ENCODE data around the gene EGLN1. TPM values are rescaled to one million over a fixed set of nuclear protein-coding genes. Genes with fewer than 3 reads are reported as not detected.
"Not testable (repeated sequence)": the region's sequence is repeated elsewhere in the genome, so short reads cannot be mapped to it uniquely, and the experiment has no call there.

EGLN1 gene
- polyA plus RNA-seq (2013, experiment 1 of 2; ENCODE audit: insufficient read length): 49.5 TPM
- 43.8 TPM for polyA plus RNA-seq (2013, experiment 2 of 2; ENCODE audit: insufficient read length)

DNA sequence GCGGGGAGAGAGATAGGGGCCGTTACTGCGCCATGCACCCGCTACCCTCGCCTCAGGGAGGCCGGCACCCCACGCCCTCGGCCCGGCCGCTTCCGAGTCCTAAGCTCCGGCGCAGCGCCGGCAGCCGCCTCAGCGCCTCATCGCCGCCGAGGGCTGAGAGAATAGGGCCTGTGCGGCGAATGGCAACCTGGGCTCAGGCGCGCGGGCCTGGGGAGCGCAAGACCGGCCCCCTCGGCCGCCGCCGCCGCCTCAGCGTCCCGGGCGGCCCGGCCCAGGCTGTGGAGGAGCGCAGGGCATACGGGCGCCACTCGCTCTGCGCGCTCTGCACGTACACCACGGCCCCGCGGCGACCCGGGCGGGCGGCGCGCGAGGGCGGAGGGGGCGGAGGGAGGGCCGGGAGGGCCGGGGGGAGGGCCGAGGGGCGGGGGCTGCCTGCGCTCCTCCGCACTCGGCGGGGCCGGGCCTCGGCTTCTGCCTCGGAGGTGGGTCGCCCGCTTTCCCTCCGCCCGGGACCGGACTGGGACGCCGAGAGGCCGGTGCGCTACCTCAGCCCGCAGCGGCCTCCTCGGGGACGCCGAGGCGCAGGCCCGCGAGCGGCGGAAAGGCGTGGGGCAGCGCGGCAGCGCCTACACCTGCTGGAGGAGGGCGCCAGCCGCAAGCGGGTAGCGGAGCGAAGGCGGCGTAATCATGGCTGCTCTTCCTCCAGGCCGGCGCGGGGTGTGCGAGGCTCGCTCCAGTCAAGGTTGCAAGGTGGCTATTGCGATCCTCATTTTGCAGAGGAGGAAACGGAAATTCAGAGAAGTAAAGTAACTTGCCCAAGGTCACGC, at the start of gene EGLN1:
TSS of gene EGLN1 (minus strand) at position 317 of the 827 bp plus-strand sequence. CDS start 399 bp downstream, outside the sequence.
- DNase-seq: peak; percentile 85

DNA sequence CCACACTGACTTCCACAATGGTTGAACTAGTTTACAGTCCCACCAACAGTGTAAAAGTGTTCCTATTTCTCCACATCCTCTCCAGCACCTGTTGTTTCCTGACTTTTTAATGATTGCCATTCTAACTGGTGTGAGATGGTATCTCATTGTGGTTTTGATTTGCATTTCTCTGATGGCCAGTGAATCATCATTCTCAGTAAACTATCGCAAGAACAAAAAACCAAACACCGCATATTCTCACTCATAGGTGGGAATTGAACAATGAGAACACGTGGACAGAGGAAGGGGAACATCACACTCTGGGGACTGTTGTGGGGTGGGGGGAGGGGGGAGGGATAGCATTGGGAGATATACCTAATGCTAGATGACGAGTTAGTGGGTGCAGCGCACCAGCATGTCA, 49.4 kb upstream of the EGLN1 start:
- not testable (repeated sequence) for DNase-seq

DNA sequence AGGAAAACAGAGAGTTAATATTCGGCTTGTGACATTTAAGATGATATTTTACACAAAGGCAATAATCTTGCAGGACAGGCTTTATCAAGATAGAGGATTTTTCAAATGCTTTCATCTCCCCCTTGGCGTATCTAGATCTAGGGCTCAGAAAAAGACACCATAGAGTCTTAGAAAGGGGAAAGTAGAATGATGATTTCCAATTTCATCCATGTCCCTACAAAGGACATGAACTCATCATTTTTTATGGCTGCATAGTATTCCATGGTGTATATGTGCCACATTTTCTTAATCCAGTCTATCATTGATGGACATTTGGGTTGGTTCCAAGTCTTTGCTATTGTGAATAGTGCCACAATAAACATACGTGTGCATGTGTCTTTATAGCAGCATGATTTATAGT, 48.9 kb upstream of the EGLN1 start:
- DNase-seq: not testable (repeated sequence)

DNA sequence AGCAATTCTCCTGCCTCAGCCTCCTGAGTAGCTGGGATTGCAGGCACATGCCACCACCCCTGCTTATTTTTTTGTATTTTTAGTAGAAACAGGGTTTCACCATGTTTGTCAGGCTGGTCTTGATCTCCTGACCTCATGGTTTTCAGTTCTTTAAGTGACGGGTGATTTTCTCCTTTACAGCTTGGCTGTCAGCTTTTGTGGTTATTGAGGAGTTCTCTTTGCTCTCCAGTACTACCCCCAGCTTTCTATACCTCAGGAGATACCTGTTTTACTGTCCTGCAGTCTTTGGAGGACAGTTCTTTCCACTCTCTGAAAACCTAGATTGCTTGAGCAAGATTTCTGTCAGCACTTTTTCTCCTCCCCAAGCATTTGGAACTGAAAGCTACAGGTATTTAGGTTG, 45.9 kb upstream of the EGLN1 start:
- DNase-seq: no peak

DNA sequence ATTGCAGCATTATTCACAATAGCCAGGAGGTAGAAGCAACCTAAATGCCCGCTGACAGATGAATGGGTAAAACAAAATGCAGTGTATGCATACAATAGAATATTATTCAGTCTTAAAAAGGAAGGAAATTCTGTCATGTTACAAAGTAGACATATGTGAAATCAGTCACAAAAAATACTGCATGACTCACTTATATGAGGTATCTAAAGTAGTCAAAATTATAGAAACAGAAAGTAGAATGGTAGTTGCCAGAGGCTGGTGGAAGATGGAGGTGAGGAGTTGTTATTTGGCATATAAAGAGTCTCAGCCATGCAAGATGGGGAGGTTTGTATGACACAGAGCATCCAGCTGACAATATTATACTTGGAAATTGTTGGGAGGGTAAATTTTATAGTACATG, 43.0 kb upstream of the EGLN1 start:
- DNase-seq: no peak

DNA sequence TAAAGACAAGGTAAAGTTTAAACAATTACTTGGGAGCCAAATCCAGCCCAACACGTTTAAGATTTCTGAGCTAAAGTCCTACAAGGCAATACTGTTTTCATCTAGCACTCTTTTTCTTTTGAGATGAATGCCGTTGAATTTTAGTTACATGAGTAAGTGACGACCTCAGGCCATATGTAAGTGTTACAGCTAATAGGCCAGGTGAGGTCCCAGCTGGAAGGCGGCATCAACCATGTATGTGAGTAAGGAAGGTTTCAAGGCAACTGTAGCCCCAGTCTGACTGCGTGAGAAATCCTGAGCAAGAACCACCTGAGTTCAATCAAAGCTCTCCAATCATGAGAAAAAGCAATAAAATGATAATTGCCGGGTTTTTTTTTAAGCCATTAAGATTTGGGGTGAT, 41.5 kb upstream of the EGLN1 start:
- DNase-seq: no peak

DNA sequence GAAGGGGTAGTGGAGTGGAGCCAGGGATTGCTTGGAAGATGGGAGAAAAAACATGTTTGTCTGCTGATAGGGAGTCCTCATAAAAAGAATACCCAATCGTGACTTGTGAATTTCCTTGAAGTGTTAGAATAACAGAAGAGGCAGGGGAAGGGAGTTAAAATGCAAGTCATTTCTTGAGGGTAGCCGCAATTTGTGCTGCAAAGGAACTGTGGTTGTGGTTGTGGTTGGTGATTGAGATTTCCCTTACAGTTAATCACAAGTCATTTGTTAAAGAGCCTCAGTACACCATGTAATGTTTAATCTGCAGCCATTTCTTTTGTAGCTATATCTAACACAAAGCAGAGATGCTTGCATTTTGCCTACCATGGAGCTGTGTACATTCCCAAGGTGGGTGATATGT, 38.5 kb upstream of the EGLN1 start:
- no peak for DNase-seq

DNA sequence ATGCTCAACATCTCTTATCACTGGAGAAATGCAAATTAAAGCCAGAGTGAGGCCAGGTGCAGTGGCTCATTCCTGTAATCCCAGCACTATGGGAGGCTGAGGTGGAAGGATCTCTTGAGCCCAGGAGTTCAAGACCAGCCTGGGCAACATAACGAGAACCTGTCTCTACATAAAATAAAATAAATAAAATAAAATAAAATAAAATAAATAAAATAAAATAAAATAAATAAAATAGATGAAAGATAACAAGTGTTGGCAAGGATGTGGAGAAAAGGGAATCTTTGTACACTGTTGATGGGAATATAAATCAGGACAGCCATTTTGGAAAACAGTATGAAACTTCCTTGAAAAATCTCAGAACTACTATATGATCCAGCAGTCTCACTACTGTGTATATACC, 37.4 kb upstream of the EGLN1 start:
- DNase-seq: not testable (repeated sequence)

DNA sequence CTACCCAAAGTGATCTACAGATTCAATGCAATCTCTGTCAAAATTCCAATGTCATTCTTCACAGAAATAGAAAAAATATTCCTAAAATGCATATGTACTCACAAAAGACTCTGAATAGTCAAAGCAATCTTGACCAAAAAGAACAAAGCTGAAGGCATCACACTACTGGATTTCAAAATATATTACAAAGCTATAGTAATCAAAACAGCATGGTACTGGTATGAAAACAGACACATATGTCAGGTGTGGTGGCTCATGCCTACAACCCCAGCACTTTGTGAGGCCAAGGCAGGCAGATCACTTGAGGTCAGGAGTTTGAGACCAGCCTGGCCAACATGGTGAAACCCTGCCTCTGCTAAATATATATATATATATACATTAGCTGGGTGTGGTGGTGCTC, 35.9 kb upstream of the EGLN1 start:
- not testable (repeated sequence) for DNase-seq

DNA sequence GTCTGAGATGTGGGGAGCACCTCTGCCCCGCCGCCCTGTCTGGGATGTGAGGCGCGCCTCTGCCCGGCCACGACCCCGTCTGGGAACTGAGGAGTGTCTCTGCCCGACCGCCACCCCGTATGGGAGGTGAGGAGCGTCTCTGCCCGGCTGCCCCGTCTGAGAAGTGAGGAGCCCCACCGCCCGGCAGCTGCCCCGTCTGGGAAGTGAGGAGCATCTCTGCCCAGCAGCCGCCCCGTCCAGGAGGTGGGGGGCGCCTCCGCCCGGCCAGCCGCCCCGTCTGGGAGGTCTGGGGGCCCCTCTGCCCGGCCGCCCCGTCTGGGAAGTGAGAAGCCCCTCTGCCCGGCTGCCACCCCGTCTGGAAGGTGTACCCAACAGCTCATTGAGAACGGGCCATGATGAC, 32.0 kb upstream of the EGLN1 start:
- DNase-seq: not testable (repeated sequence)

DNA sequence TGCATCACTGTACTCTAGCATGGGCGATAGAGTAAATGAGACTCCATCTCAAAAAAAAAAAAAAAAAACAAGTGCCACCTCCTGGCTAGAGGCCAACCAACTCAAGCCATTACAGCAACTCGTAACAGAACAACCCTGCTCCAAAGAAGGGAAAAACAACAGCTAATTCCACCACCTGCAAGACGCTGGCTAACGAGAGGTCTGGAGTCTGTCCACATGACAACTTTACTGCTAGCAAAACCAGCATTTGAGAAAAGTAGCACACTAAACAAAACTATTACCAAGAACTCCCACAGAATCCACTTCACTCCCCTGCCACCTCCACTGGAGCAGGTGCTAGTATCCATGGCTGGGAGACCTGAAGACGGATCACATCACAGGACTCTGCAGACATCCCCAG, 24.1 kb upstream of the EGLN1 start:
- DNase-seq: no peak

DNA sequence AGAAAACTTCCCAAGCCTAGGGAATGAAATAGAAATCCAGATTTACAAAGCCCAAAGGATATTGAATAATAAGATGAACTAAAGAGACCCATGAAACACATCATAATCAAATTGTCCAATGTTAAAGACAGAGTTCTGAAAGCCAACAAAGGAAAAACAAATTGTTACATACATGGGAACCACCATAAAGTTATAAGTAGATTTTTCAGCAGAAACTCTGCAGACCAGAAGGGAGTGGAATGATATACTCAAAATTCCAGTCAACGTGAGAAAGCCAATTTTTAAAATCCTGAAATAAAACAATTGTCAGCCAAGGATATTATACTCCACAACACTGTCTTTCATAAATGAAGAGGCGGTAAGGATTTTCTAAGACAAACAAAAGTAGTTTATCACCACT, 22.0 kb upstream of the EGLN1 start:
- DNase-seq: no peak

DNA sequence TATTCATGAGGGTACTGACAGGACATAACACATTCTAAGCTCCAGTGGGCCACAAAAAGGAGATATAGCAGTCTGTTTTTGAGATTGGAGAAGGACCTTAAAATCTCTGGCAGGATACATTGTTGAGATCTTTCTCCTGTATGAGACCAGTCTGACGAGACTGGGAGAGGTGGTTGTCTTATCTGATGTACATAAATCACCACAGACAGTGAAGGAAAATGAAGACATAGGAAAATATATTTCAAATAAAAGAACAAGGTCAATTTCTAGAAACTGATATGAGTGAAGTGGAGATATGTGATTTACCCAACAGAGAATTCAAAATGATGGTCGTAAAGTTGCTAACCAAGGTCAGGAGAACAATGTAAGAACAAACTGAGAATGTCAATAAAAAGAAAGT, 21.3 kb upstream of the EGLN1 start:
- DNase-seq: no peak

DNA sequence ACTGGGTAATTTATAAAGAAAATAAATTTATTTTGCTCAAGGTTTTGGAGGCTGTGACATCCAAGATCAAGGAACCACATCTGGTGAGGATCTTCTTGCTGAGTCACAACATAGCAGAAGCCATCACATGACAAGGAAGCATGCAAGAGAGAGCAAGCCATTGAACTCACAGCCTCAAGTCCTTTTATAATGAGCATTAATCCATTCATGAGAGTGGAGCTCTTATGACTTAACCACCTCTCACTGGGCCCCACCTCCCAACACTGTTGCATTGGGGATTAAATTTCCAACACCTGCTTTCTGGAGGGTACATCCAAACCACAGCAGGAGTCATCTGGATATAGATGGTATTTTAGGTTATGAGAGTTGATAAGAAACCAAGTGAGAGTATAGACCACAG, 20.6 kb upstream of the EGLN1 start:
- peak; percentile 16 for DNase-seq

DNA sequence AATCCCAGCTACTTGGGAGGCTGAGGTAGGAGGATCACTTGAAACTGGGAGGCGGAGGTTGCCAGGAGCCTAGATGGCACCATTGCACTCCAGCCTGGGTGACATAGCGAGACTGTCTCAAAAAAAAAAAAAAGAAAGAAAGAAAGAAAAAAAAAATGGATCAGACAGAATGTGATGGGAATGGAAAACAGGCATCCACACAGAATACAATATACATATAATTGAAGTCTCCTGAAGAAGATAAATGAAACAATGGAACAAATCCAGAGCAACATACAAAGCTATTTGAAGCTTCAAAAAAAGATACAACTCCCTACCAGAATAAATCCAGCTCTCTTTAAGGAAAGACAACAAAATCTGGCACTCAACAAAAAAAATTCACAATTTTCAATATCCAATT, 10.9 kb upstream of the EGLN1 start:
- DNase-seq: no peak

DNA sequence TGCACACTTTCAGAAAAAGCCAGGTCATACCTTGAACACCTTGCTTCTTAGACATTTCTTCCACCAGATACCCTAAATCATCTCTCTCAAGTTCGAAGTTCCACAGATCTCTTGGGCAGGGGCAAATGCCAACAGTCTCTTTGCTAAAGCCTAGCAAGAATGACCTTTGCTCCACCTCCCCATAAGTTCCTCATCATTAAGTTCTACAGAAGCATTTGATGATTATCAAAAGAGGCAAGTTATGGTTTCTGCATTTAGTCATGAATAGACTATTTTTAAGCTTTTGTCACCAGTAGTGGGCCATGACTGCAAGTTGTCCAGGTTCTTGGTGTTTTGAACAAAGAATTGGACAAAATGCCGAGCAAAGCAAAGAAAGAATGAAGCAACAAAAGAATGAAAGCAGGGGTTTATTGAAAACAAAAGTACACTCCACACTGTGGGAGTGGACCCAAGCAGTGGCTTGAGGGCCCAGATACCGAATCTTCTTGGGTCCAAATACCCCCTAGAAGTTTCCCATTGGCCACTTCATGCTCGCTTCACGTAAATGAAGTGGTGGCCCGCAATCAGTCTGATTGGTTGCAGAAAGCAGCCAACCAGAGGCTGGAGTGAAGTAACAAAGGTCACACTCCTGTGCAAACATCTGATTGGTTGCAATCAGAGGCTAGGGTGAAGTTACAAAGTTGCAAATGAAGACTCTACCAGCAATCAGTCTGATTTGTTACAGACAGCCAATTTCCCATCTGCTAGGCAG, 9.8 kb upstream of the EGLN1 start:
- DNase-seq: no peak

DNA sequence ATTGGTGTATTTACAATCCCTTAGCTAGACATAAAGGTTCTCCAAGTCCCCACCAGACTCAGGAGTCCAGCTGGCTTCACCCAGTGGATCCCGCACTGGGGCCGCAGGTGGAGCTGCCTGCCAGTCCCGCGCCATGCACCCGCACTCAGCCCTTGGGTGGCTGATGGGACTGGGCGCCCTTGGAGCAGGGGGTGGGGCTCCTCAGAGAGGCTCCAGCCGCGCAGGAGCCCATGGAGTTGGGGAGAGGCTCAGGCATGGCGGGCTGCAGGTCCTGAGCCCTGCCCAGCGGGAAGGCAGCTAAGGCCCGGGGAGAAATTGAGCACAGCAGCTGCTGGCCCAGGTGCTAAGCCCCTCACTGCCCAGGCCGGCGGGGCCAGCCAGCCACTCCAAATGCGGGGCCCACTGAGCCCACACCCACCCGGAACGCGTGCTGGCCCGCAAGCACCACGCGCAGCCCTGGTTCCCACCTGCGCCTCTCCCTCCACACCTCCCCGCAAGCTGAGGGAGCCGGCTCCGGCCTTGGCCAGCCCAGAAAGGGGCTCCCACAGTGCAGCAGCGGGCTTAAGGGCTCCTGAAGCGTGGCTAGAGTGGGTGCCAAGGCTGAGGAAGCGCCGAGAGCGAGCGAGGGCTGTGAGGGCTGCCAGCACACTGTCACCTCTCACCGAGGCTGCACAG, 8.7 kb upstream of the EGLN1 start:
- not testable (repeated sequence) for DNase-seq

DNA sequence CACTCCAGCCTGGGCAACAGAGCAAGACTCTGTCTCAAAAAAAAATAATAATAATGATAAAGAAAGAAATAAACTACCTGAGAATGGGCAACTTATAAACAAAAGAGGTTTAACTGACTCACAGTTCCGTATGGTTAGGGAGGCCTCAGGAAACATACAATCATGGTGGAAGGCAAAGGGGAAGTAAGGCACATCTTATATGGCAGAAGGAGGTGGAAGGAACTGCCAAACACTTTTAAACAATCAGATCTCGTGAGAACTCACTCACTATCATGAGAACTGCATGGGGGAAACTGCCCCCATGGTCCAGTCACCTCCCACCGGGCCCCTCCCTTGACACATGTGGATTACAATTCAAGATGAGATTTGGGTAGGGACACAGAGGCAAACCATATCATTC, 6.3 kb upstream of the EGLN1 start:
- DNase-seq: no peak

DNA sequence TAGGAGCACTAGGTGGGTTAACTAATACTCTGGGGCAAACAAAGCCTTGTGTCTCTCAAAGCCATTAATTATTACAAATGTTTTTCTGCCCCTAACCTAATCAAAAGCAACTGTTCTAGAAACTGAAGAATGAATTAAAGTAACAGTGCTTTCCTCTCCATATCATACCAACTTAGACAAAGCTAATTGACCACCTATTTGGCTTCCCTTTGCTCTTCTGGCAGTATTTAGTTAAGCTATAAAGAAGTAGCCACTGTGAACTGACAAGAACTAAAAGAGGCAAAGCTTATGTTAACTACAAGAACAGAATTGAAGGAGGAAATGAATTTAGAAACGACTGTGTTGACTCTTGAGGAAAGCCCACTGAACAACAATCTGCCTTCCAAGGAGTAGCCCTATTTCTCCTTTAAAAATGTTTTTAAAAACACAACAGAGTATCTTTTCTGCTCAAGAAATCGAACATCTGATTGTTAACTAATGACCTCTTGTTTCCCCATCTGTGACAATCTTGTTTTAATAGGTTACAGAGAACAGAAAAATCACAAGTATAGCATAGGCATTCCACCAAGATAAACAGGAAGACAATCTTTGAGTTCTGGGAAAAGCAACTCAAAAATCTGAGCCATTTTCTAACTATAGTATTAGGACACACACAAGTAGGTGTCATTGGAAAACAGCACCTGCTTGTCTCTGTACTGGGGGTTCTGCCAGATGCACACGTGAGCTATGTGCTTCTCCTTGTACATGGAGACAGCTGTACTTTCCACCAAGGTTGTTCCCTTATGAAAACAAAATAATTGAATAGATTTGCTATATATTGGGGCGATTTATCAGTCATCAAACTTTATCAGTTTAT, 3.1 kb upstream of the EGLN1 start:
- DNase-seq: no peak

DNA sequence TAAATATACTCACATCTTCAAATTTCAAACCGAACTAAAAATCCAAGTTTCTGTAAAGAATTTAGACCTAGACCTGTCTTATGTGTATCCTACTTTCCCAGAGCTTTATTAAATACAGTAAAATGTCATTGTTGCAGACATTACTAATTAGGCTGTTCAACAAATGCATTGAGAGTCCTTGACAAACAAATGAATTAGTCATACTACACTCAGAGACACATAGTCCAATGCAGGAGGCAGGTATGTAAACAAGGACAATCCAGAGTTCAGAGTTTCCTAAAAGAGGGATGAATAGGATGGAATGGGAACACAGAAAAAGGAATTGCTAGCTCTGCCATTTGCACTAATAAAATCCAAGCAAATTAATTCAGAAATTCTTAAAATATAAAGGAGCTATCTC, 1.6 kb upstream of the EGLN1 start:
- no peak for DNase-seq

DNA sequence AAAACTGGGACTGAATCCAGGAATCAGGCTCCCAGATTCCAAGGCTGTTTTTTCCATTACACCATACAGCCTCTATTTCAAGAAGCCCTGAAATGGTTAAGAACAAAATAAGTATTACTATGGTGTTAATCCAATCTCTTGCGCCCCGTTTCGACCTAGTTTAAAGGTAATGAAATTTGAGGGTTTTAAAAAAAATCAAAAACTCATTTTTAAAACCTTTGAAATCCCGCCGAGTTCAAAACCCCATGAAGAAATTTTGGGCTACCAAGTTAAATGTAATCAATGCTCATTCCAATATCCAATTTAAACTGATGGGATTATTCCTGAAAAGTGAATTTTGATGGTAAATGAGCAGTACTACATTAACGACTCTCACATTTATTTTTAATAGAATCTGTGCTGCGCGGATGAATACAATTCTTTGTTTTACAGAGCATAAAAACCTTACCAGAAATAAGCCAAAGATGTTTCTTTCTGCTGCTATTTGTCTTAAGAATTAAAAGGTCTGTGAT, 767 bp upstream of the EGLN1 start:
- no peak for DNase-seq

DNA sequence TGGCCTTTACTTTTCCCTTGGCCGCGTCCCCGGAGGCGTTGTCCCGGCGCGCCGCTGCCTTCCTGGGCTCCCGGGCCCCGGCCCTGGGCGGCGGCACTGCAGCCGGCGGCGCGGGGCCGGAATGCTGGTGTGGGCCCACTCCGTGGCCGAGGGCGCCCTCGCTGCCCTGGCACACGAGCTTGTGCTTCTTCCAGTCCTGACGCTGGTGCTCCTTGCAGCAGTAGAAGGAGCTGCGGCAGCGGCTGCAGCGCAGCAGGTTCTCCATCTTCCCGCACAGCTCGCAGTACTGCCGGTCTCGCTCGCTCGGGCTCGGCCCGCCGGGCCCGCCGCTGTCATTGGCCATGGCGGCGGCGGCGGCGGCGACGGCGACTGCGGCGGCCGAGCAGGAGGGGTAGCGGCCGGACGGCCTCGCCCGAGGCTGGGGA, 529 bp downstream of the EGLN1 start:
- peak; percentile 44 for DNase-seq
